Keratinocyte (primary cell): ENCODE measurements around the gene FCHO2.

Experiments
- EZH2 ChIP-seq: IDR thresholded peaks from one replicate; pipeline ENCODE4 v1.6.1; 2012; ENCODE audit warnings: inconsistent platforms, mild to moderate bottlenecking, low read length, moderate library complexity
- TF ChIP-seq, protein P1 (sequence below), 3 experiments: IDR thresholded peaks in 1 of 3; conservative IDR thresholded peaks in 1 of 3; optimal IDR thresholded peaks in 1 of 3; 2 replicates in 2 of 3; 3 replicates in 1 of 3; pipeline versions ENCODE3 to v1.5.1; 2011; ENCODE audit warnings: low read length in 3 of 3, mild to moderate bottlenecking in 3 of 3, moderate library complexity in 2 of 3, control low read depth in 1 of 3, inconsistent platforms in 1 of 3; ENCODE audit not compliant: insufficient read depth in 2 of 3; ENCODE audit errors: extremely low read depth in 1 of 3

DNA sequence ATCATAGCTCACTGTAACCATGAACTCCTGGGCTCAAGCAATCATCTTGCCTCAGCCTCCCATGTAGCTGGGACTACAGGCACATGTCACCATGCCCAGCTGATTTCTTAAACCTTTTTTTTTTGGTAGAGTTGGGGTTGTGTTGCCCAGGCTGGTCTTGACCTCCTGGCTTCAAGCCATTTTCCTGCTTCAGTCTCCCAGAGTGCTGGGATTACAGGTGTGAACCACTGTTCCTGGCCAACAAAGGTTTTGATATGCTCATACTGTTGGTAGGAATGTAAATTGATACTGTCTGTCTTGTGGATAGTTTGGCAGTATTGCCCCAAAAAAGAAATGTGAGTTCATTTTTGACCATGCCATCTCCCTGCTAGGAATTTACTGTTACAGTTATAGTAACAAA lies 87.2 kb downstream of the FCHO2 start:
- TF ChIP-seq, protein P1, sequence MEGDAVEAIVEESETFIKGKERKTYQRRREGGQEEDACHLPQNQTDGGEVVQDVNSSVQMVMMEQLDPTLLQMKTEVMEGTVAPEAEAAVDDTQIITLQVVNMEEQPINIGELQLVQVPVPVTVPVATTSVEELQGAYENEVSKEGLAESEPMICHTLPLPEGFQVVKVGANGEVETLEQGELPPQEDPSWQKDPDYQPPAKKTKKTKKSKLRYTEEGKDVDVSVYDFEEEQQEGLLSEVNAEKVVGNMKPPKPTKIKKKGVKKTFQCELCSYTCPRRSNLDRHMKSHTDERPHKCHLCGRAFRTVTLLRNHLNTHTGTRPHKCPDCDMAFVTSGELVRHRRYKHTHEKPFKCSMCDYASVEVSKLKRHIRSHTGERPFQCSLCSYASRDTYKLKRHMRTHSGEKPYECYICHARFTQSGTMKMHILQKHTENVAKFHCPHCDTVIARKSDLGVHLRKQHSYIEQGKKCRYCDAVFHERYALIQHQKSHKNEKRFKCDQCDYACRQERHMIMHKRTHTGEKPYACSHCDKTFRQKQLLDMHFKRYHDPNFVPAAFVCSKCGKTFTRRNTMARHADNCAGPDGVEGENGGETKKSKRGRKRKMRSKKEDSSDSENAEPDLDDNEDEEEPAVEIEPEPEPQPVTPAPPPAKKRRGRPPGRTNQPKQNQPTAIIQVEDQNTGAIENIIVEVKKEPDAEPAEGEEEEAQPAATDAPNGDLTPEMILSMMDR (optimal IDR thresholded peaks at IDR 0.05 in 1 of 3, IDR thresholded peaks at IDR 0.05 in 1 of 3, conservative IDR thresholded peaks at IDR 0.05 in 1 of 3; ENCODE audit: extremely low read depth in 1 of 3, insufficient read depth in 2 of 3, low read length in 3 of 3), result no peak
- TF ChIP-seq EZH2, result no peak
